K562 (cell line): Measurements from ENCODE around the gene KAT5. TPM values are rescaled to one million over a fixed set of nuclear protein-coding genes. Genes with fewer than 3 reads are reported as not detected.
A peak's percentile ranks its signal among the peaks of the same experiment; 100 is the strongest.

Experiments
- MCM7 ChIP-seq, 2 experiments: fragments of 450-650 bp; IDR thresholded peaks; 2 replicates each; pipeline ENCODE4 v1.6.1; 2016 to 2018
- NEUROD1 ChIP-seq: fragments of 150-350 bp; IDR thresholded peaks from 2 replicates; pipeline ENCODE4 v1.6.1; 2014; ENCODE audit warnings: borderline replicate concordance, low read length, low read depth; ENCODE audit not compliant: partially characterized antibody
- SNIP1 ChIP-seq: fragments of 450-650 bp; IDR thresholded peaks from 2 replicates; pipeline ENCODE4 v1.7.1; 2017; ENCODE audit warnings: low read depth, mild to moderate bottlenecking
- TCFL5 ChIP-seq: fragments of 250-450 bp; sonication (Bioruptor Pico); conservative IDR thresholded peaks from 2 replicates; pipeline ENCODE4 v1.6.1; 2021; ENCODE audit warnings: mild to moderate bottlenecking, moderate library complexity, matching md5 sums
- TFAM ChIP-seq: fragments of 250-450 bp; sonication (Bioruptor Pico); conservative IDR thresholded peaks from 2 replicates; pipeline ENCODE4 v1.5.0; 2021; ENCODE audit warnings: mild to moderate bottlenecking, moderate library complexity
- ZFP30 ChIP-seq: fragments of 250-450 bp; sonication (Bioruptor Pico); IDR thresholded peaks from 2 replicates; pipeline ENCODE4 v1.8.0; 2022; ENCODE audit warnings: moderate library complexity, mild to moderate bottlenecking, inconsistent platforms, borderline replicate concordance
- ZNF224 ChIP-seq: sonication (generic); formaldehyde crosslinking; IDR thresholded peaks from 2 replicates; pipeline ENCODE4 v1.8.0; 2022; ENCODE audit warnings: mild to moderate bottlenecking, missing genetic modification reagents
- ZNF3 ChIP-seq: fragments of 250-450 bp; sonication (Bioruptor Pico); IDR thresholded peaks from 2 replicates; pipeline ENCODE4 v1.5.0; 2021; ENCODE audit warnings: mild to moderate bottlenecking, moderate library complexity
- ZNF354B ChIP-seq: fragments of 250-450 bp; sonication (Bioruptor Pico); IDR thresholded peaks from 2 replicates; pipeline ENCODE4 v1.4.0; 2020
- ZNF551 ChIP-seq: fragments of 250-450 bp; sonication (Bioruptor Pico); IDR thresholded peaks from 2 replicates; pipeline ENCODE4 v1.5.0; 2021; ENCODE audit warnings: mild to moderate bottlenecking, moderate library complexity
- ZNF830 ChIP-seq: fragments of 250-450 bp; sonication (Bioruptor Pico); IDR thresholded peaks from 2 replicates; pipeline ENCODE4 v1.5.0; 2021; ENCODE audit warnings: mild to moderate bottlenecking
- polyA plus RNA-seq, 8 experiments: library from polyadenylated mRNA; depleted of rRNA in 4 of 8; stranded (reverse) in 5 of 8; unstranded in 3 of 8; fragments of >200 nt; fragmentation: Nextera tagmentation in 2 of 8; fragmentation: Illumina TruSeq in 1 of 8; extraction: Ambion mirVana in 2 of 8; extraction: Trizol in 1 of 8; gene quantifications; 2 replicates each; pipeline versions ENCODE4 v1.2.1 to v1.2.3, GENCODE V29; 2011 to 2014; ENCODE audit warnings: inconsistent platforms in 1 of 8, missing spikeins in 1 of 8
- total RNA-seq, 7 experiments: library from RNA; depleted of rRNA in 6 of 7; stranded (reverse); fragments of >200 nt in 6 of 7; fragmentation: Illumina TruSeq in 2 of 7; extraction: Trizol in 2 of 7; gene quantifications; 2 replicates each; pipeline versions ENCODE4 v1.2.1 to v1.2.3, GENCODE V29; 2011 to 2021; ENCODE audit warnings: low replicate concordance in 1 of 7
- TF ChIP-seq, protein P1 (sequence below): sonication (generic); formaldehyde crosslinking; IDR thresholded peaks from 2 replicates; pipeline ENCODE4 v1.8.0; 2023; ENCODE audit warnings: missing genetic modification reagents, mild to moderate bottlenecking, borderline replicate concordance
- TF ChIP-seq, protein P2 (sequence below): fragments of 450-650 bp; conservative IDR thresholded peaks from 2 replicates; pipeline ENCODE4 v1.6.1; 2016; ENCODE audit warnings: missing genetic modification characterization, low read depth, mild to moderate bottlenecking, missing compliant biosample characterization, moderate library complexity
- TF ChIP-seq, protein P3 (sequence below): fragments of 250-450 bp; sonication (Bioruptor Pico); IDR thresholded peaks from 2 replicates; pipeline ENCODE4 v1.5.0; 2022; ENCODE audit warnings: mild to moderate bottlenecking
- TF ChIP-seq, protein P4 (sequence below): fragments of 450-650 bp; IDR thresholded peaks from 2 replicates; pipeline ENCODE4 v1.6.1; 2014; ENCODE audit warnings: low read depth, mild to moderate bottlenecking, moderate library complexity, borderline replicate concordance
- TF ChIP-seq, protein P5 (sequence below), 2 experiments: fragments of 450-650 bp in 1 of 2; sonication (generic) in 1 of 2; formaldehyde crosslinking in 1 of 2; IDR thresholded peaks in 1 of 2; conservative IDR thresholded peaks in 1 of 2; 2 replicates each; pipeline versions ENCODE4 v1.6.1 to v1.8.1; 2016 to 2023; ENCODE audit warnings: mild to moderate bottlenecking in 2 of 2, moderate library complexity in 2 of 2, inconsistent platforms in 1 of 2, missing genetic modification reagents in 1 of 2

KAT5 gene
- total and polyA plus RNA-seq, 9 of the 15 experiments (the other 6 are each of a cell fraction or from before 2014, with no cell fraction given): 3.6 to 76.8 (median 52.7) TPM

DNA sequence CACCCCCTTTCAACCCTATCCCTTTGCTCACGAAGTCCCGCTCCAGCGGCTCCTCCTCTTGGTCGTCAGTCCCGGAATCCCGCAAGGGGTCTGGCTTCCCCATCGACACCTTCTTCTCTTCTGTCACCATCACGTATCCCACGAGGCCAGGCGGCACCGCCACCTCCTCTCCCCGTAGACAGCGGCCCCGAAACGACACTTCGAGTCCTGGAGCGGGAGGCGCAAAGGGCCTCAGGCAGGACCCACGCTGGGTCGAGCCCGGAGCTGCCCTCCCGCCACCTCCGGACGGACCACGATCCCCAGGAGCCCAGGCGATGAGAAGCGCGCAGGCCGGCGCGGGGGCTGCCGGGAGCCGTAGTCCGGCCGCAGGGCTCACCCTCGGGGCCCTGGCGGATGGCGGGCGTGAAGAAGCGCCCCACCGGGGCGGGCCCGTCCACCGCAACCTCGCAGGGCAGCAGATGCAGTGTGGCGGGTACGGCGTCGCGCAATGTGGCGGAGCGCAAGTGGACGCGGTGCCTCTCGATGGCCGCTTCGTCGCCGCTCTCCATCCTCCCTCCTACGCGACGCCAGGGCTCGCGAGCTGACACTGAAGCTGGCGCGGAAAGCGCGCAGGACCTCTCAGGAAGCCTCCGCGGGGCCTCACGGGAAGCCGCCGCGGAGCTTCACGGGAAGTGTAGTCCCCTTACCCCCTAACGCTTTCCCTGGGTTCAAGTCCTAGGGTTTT lies 8.3 kb downstream of the KAT5 start, which contains the start of gene RNASEH2C (continued):
- TF ChIP-seq ZNF830 (CRISPR knock-in tag) (no peak), TCFL5 (CRISPR knock-in tag) (no peak), ZNF354B (CRISPR knock-in tag) (no peak), ZNF551 (CRISPR knock-in tag) (no peak), NEUROD1 (peak; percentile 4), MCM7 (IDR thresholded peaks at IDR 0.05) (no peak), ZFP30 (CRISPR knock-in tag) (no peak), TFAM (no peak), ZNF3 (CRISPR knock-in tag) (no peak), ZNF224 (no peak), SNIP1 (no peak)
- TF ChIP-seq, protein P1, sequence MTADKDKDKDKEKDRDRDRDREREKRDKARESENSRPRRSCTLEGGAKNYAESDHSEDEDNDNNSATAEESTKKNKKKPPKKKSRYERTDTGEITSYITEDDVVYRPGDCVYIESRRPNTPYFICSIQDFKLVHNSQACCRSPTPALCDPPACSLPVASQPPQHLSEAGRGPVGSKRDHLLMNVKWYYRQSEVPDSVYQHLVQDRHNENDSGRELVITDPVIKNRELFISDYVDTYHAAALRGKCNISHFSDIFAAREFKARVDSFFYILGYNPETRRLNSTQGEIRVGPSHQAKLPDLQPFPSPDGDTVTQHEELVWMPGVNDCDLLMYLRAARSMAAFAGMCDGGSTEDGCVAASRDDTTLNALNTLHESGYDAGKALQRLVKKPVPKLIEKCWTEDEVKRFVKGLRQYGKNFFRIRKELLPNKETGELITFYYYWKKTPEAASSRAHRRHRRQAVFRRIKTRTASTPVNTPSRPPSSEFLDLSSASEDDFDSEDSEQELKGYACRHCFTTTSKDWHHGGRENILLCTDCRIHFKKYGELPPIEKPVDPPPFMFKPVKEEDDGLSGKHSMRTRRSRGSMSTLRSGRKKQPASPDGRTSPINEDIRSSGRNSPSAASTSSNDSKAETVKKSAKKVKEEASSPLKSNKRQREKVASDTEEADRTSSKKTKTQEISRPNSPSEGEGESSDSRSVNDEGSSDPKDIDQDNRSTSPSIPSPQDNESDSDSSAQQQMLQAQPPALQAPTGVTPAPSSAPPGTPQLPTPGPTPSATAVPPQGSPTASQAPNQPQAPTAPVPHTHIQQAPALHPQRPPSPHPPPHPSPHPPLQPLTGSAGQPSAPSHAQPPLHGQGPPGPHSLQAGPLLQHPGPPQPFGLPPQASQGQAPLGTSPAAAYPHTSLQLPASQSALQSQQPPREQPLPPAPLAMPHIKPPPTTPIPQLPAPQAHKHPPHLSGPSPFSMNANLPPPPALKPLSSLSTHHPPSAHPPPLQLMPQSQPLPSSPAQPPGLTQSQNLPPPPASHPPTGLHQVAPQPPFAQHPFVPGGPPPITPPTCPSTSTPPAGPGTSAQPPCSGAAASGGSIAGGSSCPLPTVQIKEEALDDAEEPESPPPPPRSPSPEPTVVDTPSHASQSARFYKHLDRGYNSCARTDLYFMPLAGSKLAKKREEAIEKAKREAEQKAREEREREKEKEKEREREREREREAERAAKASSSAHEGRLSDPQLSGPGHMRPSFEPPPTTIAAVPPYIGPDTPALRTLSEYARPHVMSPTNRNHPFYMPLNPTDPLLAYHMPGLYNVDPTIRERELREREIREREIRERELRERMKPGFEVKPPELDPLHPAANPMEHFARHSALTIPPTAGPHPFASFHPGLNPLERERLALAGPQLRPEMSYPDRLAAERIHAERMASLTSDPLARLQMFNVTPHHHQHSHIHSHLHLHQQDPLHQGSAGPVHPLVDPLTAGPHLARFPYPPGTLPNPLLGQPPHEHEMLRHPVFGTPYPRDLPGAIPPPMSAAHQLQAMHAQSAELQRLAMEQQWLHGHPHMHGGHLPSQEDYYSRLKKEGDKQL (CRISPR knock-in tag): no peak
- TF ChIP-seq, protein P2, sequence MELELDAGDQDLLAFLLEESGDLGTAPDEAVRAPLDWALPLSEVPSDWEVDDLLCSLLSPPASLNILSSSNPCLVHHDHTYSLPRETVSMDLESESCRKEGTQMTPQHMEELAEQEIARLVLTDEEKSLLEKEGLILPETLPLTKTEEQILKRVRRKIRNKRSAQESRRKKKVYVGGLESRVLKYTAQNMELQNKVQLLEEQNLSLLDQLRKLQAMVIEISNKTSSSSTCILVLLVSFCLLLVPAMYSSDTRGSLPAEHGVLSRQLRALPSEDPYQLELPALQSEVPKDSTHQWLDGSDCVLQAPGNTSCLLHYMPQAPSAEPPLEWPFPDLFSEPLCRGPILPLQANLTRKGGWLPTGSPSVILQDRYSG (tag): peak; percentile 61; the same call in 1 of the 2 replicates
- TF ChIP-seq, protein P3, sequence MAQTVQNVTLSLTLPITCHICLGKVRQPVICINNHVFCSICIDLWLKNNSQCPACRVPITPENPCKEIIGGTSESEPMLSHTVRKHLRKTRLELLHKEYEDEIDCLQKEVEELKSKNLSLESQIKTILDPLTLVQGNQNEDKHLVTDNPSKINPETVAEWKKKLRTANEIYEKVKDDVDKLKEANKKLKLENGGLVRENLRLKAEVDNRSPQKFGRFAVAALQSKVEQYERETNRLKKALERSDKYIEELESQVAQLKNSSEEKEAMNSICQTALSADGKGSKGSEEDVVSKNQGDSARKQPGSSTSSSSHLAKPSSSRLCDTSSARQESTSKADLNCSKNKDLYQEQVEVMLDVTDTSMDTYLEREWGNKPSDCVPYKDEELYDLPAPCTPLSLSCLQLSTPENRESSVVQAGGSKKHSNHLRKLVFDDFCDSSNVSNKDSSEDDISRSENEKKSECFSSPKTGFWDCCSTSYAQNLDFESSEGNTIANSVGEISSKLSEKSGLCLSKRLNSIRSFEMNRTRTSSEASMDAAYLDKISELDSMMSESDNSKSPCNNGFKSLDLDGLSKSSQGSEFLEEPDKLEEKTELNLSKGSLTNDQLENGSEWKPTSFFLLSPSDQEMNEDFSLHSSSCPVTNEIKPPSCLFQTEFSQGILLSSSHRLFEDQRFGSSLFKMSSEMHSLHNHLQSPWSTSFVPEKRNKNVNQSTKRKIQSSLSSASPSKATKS (CRISPR knock-in tag): no peak
- TF ChIP-seq, protein P4, sequence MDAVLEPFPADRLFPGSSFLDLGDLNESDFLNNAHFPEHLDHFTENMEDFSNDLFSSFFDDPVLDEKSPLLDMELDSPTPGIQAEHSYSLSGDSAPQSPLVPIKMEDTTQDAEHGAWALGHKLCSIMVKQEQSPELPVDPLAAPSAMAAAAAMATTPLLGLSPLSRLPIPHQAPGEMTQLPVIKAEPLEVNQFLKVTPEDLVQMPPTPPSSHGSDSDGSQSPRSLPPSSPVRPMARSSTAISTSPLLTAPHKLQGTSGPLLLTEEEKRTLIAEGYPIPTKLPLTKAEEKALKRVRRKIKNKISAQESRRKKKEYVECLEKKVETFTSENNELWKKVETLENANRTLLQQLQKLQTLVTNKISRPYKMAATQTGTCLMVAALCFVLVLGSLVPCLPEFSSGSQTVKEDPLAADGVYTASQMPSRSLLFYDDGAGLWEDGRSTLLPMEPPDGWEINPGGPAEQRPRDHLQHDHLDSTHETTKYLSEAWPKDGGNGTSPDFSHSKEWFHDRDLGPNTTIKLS: peak; percentile 94
- TF ChIP-seq, protein P5, sequence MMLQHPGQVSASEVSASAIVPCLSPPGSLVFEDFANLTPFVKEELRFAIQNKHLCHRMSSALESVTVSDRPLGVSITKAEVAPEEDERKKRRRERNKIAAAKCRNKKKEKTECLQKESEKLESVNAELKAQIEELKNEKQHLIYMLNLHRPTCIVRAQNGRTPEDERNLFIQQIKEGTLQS (IDR thresholded peaks at IDR 0.05): no peak
- TF ChIP-seq, protein P5 (CRISPR knock-in tag; conservative IDR thresholded peaks at IDR 0.05): no peak
